ENCODE results near the gene HECTD4. TPM values are rescaled to one million over a fixed set of nuclear protein-coding genes. Genes with fewer than 3 reads are reported as not detected.
A peak's percentile ranks its signal among the peaks of the same experiment; 100 is the strongest.

The HECTD4 gene
- total and polyA plus RNA-seq, 9 of the 15 experiments (the other 6 are each of a cell fraction or from before 2014, with no cell fraction given), result 3.5 to 33.3 (median 13.5) TPM

- TF ChIP-seq HNRNPL (IDR thresholded peaks at IDR 0.05; ENCODE audit: low read depth, low read length) (0 out of 2 replicates have a peak, but pooled peaks have one; percentile 24), E4F1 (CRISPR knock-in tag; IDR thresholded peaks at IDR 0.05; ENCODE audit: borderline replicate concordance) (no peak), ZNF584 (CRISPR knock-in tag; IDR thresholded peaks at IDR 0.05; ENCODE audit: low read depth) (no peak), FOXA1 (IDR thresholded peaks at IDR 0.05; ENCODE audit: borderline replicate concordance) (no peak), ZBTB17 (CRISPR knock-in tag; IDR thresholded peaks at IDR 0.05) (no peak; the same call in 1 of the 2 replicates), EP400 (IDR thresholded peaks at IDR 0.05) (peak; percentile 63), ZNF507 (tag; conservative IDR thresholded peaks at IDR 0.05) (no peak), NFE2L1 (tag; IDR thresholded peaks at IDR 0.05; ENCODE audit: borderline replicate concordance, low read depth) (no peak)
- TF ChIP-seq, protein P1, sequence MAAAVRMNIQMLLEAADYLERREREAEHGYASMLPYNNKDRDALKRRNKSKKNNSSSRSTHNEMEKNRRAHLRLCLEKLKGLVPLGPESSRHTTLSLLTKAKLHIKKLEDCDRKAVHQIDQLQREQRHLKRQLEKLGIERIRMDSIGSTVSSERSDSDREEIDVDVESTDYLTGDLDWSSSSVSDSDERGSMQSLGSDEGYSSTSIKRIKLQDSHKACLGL (CRISPR knock-in tag; IDR thresholded peaks at IDR 0.05; ENCODE audit: borderline replicate concordance, poor library complexity, severe bottlenecking), result no peak
- TF ChIP-seq, protein P2, sequence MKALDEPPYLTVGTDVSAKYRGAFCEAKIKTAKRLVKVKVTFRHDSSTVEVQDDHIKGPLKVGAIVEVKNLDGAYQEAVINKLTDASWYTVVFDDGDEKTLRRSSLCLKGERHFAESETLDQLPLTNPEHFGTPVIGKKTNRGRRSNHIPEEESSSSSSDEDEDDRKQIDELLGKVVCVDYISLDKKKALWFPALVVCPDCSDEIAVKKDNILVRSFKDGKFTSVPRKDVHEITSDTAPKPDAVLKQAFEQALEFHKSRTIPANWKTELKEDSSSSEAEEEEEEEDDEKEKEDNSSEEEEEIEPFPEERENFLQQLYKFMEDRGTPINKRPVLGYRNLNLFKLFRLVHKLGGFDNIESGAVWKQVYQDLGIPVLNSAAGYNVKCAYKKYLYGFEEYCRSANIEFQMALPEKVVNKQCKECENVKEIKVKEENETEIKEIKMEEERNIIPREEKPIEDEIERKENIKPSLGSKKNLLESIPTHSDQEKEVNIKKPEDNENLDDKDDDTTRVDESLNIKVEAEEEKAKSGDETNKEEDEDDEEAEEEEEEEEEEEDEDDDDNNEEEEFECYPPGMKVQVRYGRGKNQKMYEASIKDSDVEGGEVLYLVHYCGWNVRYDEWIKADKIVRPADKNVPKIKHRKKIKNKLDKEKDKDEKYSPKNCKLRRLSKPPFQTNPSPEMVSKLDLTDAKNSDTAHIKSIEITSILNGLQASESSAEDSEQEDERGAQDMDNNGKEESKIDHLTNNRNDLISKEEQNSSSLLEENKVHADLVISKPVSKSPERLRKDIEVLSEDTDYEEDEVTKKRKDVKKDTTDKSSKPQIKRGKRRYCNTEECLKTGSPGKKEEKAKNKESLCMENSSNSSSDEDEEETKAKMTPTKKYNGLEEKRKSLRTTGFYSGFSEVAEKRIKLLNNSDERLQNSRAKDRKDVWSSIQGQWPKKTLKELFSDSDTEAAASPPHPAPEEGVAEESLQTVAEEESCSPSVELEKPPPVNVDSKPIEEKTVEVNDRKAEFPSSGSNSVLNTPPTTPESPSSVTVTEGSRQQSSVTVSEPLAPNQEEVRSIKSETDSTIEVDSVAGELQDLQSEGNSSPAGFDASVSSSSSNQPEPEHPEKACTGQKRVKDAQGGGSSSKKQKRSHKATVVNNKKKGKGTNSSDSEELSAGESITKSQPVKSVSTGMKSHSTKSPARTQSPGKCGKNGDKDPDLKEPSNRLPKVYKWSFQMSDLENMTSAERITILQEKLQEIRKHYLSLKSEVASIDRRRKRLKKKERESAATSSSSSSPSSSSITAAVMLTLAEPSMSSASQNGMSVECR (CRISPR knock-in tag; IDR thresholded peaks at IDR 0.05), result no peak
These were observed 256.8 kb downstream of the HECTD4 start, which contains the start of gene TRAFD1 (continued) for GRCh38 chr12:112125250-112125999.

Data from K562 (cell line).